Neural cell (in vitro differentiated cells): ENCODE measurements around the gene TMEM185B.
A peak's percentile ranks its signal among the peaks of the same experiment; 100 is the strongest.

Experiments
- EP300 ChIP-seq: fragments of 450-650 bp; conservative IDR thresholded peaks from 2 replicates; pipeline ENCODE4 v1.6.1; 2014; ENCODE audit warnings: antibody characterized with exemption, mild to moderate bottlenecking, moderate library complexity; ENCODE audit not compliant: poor library complexity, severe bottlenecking
- MXI1 ChIP-seq: fragments of 450-650 bp; conservative IDR thresholded peaks from 2 replicates; pipeline ENCODE4 v1.6.1; 2014; ENCODE audit warnings: antibody characterized with exemption, mild to moderate bottlenecking; ENCODE audit not compliant: poor library complexity, severe bottlenecking
- RAD21 ChIP-seq: fragments of 450-650 bp; conservative IDR thresholded peaks from 2 replicates; pipeline ENCODE4 v1.6.1; 2014; ENCODE audit warnings: antibody characterized with exemption, mild to moderate bottlenecking, moderate library complexity
- SMC3 ChIP-seq: fragments of 450-650 bp; conservative IDR thresholded peaks from 2 replicates; pipeline ENCODE4 v1.6.1; 2014; ENCODE audit warnings: antibody characterized with exemption, mild to moderate bottlenecking, moderate library complexity; ENCODE audit not compliant: poor library complexity
- TAF1 ChIP-seq: IDR thresholded peaks from 2 replicates; pipeline ENCODE4 v1.6.1; 2012; ENCODE audit warnings: low read depth
- TF ChIP-seq, protein P1 (sequence below): fragments of 450-650 bp; IDR thresholded peaks from 2 replicates; pipeline ENCODE4 v1.5.1; 2014; ENCODE audit warnings: antibody characterized with exemption, mild to moderate bottlenecking, moderate library complexity; ENCODE audit not compliant: poor library complexity, severe bottlenecking

DNA sequence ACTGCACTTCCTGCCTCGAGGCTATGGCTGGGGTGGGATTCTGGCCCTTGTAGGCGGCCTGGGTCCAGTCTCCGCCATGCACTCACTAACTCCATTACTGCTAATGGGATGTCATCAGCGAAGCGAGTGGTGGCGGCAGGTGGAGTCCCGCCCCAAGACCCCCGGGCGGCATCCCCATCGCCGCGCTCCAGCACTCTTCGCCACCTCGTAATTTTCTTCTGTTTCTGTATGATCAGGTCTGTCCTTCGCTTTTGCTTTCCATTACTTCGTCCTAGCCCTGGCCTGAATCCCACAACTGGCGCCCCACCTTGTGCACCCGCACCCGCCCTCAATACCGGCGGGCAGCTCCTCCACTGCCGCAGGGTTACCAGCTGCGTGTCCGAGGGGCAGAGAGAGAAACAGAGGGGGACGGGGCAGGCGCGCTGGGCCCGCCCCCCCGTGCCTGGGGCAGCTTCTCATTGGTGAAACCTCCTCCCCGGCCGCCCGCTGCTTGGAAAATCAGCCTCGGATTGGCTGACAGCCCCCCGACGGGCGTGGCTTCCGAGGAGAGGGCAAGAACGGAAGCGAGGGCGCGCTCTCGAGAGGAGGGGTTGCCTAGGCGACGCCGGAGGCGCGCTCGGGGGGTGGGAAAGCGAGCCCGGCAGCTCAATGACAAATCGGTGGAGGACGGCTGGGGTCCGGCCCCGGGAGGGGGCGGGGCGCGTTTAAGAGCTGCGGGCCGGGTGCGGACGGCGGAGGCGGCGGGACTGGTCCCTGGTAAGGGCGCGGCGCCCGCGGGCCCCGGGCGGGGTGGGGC lies 29.2 kb upstream of the TMEM185B start, which contains the start of gene RALB:
- no peak for TF ChIP-seq RAD21
- TF ChIP-seq MXI1 = peak; percentile 58
- TF ChIP-seq, protein P1, sequence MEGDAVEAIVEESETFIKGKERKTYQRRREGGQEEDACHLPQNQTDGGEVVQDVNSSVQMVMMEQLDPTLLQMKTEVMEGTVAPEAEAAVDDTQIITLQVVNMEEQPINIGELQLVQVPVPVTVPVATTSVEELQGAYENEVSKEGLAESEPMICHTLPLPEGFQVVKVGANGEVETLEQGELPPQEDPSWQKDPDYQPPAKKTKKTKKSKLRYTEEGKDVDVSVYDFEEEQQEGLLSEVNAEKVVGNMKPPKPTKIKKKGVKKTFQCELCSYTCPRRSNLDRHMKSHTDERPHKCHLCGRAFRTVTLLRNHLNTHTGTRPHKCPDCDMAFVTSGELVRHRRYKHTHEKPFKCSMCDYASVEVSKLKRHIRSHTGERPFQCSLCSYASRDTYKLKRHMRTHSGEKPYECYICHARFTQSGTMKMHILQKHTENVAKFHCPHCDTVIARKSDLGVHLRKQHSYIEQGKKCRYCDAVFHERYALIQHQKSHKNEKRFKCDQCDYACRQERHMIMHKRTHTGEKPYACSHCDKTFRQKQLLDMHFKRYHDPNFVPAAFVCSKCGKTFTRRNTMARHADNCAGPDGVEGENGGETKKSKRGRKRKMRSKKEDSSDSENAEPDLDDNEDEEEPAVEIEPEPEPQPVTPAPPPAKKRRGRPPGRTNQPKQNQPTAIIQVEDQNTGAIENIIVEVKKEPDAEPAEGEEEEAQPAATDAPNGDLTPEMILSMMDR = no peak
- TF ChIP-seq TAF1 = no peak
- TF ChIP-seq SMC3 = no peak
- TF ChIP-seq EP300 = peak; percentile 42
